Glutamatergic neuron (in vitro differentiated cells): ENCODE results near the gene MMRN2. TPM values are rescaled to one million over a fixed set of nuclear protein-coding genes. Genes with fewer than 3 reads are reported as not detected.
"Not testable (repeated sequence)": the region's sequence is repeated elsewhere in the genome, so short reads cannot be mapped to it uniquely, and the experiment has no call there.

Source experiments
- DNase-seq: peaks from one replicate; pipeline ENCODE4 v3.0.0; 2022
- H3K27ac Mint-ChIP-seq: one replicate; pipeline ENCODE4 v1.8.0; 2020; ENCODE audit warnings: mild to moderate bottlenecking, mixed read lengths, inconsistent platforms; ENCODE audit not compliant: unreplicated experiment
- H3K27me3 Mint-ChIP-seq: one replicate; pipeline ENCODE4 v1.8.0; 2020; ENCODE audit warnings: mild to moderate bottlenecking, moderate library complexity, mixed read lengths, inconsistent platforms; ENCODE audit not compliant: unreplicated experiment
- H3K36me3 Mint-ChIP-seq: one replicate; pipeline ENCODE4 v1.8.0; 2020; ENCODE audit warnings: mild to moderate bottlenecking, mixed read lengths, inconsistent platforms; ENCODE audit not compliant: unreplicated experiment
- H3K4me1 Mint-ChIP-seq: one replicate; pipeline ENCODE4 v1.8.0; 2020; ENCODE audit warnings: mild to moderate bottlenecking, low read depth, mixed read lengths, inconsistent platforms; ENCODE audit not compliant: unreplicated experiment
- H3K4me3 Mint-ChIP-seq: one replicate; pipeline ENCODE4 v1.8.0; 2020; ENCODE audit warnings: mild to moderate bottlenecking, mixed read lengths, inconsistent platforms; ENCODE audit not compliant: unreplicated experiment
- H3K9me3 Mint-ChIP-seq: one replicate; pipeline ENCODE4 v1.8.0; 2020; ENCODE audit warnings: mild to moderate bottlenecking, moderate library complexity, mixed read lengths, inconsistent platforms; ENCODE audit not compliant: unreplicated experiment
- CTCF ChIP-seq: fragments of 200-600 bp; sonication (generic); IDR thresholded peaks from one replicate; pipeline ENCODE4 v1.5.0; 2021; ENCODE audit not compliant: partially characterized antibody, unreplicated experiment
- total RNA-seq: library from RNA; stranded (reverse); fragmentation: NEBNext Ultra II Directional; extraction: Animal tissue kit (Norgen Biotek cat#: 25700); gene quantifications from one replicate; pipeline ENCODE4 v1.2.1, GENCODE V29; 2021; ENCODE audit not compliant: unreplicated experiment

The MMRN2 gene
- total RNA-seq, 1 donor from 2014 or later: 5.4 TPM

GRCh38 chr10:86941991-86942421, 15.4 kb downstream of the MMRN2 start:
- H3K27me3 Mint-ChIP-seq: peaks cover 11% of the 10 kb centered on the region
- no peak overlapping the region for H3K4me3 Mint-ChIP-seq
- H3K27ac Mint-ChIP-seq: no peak overlapping the region
- peaks cover 5% of the 10 kb centered on the region for H3K9me3 Mint-ChIP-seq
- no peak for DNase-seq
- no peaks in the 10 kb centered on the region for H3K36me3 Mint-ChIP-seq
- H3K4me1 Mint-ChIP-seq: peaks cover 12% of the 10 kb centered on the region
- no peak for TF ChIP-seq CTCF

DNA sequence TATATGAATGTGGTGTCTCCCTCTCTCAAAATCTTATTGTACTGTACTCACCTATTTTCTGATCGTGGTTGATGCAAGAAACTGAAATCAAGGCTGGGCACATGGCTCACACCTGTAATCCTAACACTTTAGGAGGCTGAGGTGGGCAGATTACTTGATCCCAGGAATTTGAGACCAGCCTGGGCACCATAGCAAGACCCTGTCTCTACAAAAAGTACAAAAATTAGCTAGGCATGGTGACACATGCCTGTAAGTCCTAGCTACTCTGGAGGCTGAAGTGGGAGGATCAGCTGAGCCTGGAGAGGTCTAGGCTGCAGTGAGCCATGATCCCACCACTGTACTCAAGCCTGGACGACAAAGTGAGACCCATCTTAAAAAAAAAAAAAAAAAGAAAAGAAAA, 16.0 kb downstream of the MMRN2 start:
- Mint-ChIP-seq H3K9me3 (peaks cover 5% of the 10 kb centered on the region), H3K36me3 (no peaks in the 10 kb centered on the region), H3K4me1 (peaks cover 7% of the 10 kb centered on the region), H3K27me3 (peaks cover 6% of the 10 kb centered on the region), H3K27ac (no peak overlapping the region), H3K4me3 (no peak overlapping the region)
- no peak for DNase-seq
- TF ChIP-seq CTCF: no peak

GRCh38 chr10:86940677-86941076, 16.7 kb downstream of the MMRN2 start:
- H3K36me3 Mint-ChIP-seq: no peaks in the 10 kb centered on the region
- peaks cover 5% of the 10 kb centered on the region for H3K9me3 Mint-ChIP-seq
- TF ChIP-seq CTCF: no peak
- peaks cover 6% of the 10 kb centered on the region for H3K27me3 Mint-ChIP-seq
- H3K27ac Mint-ChIP-seq: no peak overlapping the region
- peaks cover 6% of the 10 kb centered on the region for H3K4me1 Mint-ChIP-seq
- no peak for DNase-seq
- no peak overlapping the region for H3K4me3 Mint-ChIP-seq

GRCh38 chr10:86940076-86940475, 17.3 kb downstream of the MMRN2 start:
- not testable (repeated sequence) for H3K4me3 Mint-ChIP-seq

GRCh38 chr10:86938260-86938659, 19.2 kb downstream of the MMRN2 start:
- Mint-ChIP-seq H3K9me3 (peaks cover 1% of the 10 kb centered on the region), H3K27me3 (peaks cover 3% of the 10 kb centered on the region), H3K36me3 (no peaks in the 10 kb centered on the region), H3K4me3 (no peak overlapping the region), H3K4me1 (no peaks in the 10 kb centered on the region), H3K27ac (no peak overlapping the region)
- TF ChIP-seq CTCF: no peak
- no peak for DNase-seq

More at GRCh38 chr10:86940076-86940475, 17.3 kb downstream of the MMRN2 start:
- H3K27ac Mint-ChIP-seq, H3K9me3 Mint-ChIP-seq, H3K36me3 Mint-ChIP-seq, H3K4me1 Mint-ChIP-seq, H3K27me3 Mint-ChIP-seq, DNase-seq: not testable (repeated sequence)
